ENCODE data around the gene IPPK. TPM values are rescaled to one million over a fixed set of nuclear protein-coding genes. Genes with fewer than 3 reads are reported as not detected.
A peak's percentile ranks its signal among the peaks of the same experiment; 100 is the strongest.

The IPPK gene
- total and polyA plus RNA-seq, 11 donors = 4.2 to 11.0 (median 8.6) TPM

GRCh38 chr9:92714787-92715487 lies 45.0 kb upstream of the IPPK start:
- Histone ChIP-seq H3K36me3 (peaks cover 0 to 94% (median 87%) of the 10 kb centered on the region in 9 donors), H3K27ac (peak overlapping the region in 10 of 12 donors; percentile 15 to 78 (median 56)), H3K4me3 (no peak overlapping the region), H3K4me1 (peaks cover 11 to 27% (median 20%) of the 10 kb centered on the region in 12 donors), H3K27me3 (no peaks in the 10 kb centered on the region), H3K9me3 (no peaks in the 10 kb centered on the region)
- DNase-seq (peak in 3 of 5 donors; percentile 67 to 78 (median 77)), ATAC-seq (peak; percentile 8 to 62 (median 44))
- intact Hi-C loops (cut with DNase I) = loop anchor here in 6 of 10 donors (1.0 to 10.0 kb wide), 5 partner anchors 16 to 57 kb away; partner anchors contain the start of gene IPPK (in 2 of the 6)
- TF ChIP-seq POLR2A (IDR thresholded peaks at IDR 0.05) = no peak
- no peak for TF ChIP-seq CTCF (IDR thresholded peaks at IDR 0.05)
- WGBS, 4 donors = 66 to 77% (median 71%) methylated on average over 29 to 34 of the region's 34 CpGs

GRCh38 chr9:92714016-92714415 lies 44.1 kb upstream of the IPPK start:
- H3K9me3 ChIP-seq = no peaks in the 10 kb centered on the region
- no peak overlapping the region for H3K4me3 ChIP-seq
- intact Hi-C loops (cut with DNase I) = loop anchor here in 2 of 10 donors (5.0 to 10.0 kb wide), 2 partner anchors 42 to 49 kb away; partner anchors contain the start of gene IPPK (in 1 of the 2)
- H3K36me3 ChIP-seq = peaks cover 0 to 94% (median 87%) of the 10 kb centered on the region in 9 donors
- 94 to 100% (median 97%) methylated on average over 3 of the region's 3 CpGs for WGBS, 4 donors
- ATAC-seq (no peak), DNase-seq (no peak)
- H3K4me1 ChIP-seq = peaks cover 11 to 27% (median 20%) of the 10 kb centered on the region in 12 donors
- no peaks in the 10 kb centered on the region for H3K27me3 ChIP-seq
- H3K27ac ChIP-seq = no peak overlapping the region
- TF ChIP-seq POLR2A (IDR thresholded peaks at IDR 0.05) = no peak
- TF ChIP-seq CTCF (IDR thresholded peaks at IDR 0.05) = no peak

- TF ChIP-seq POLR2A (IDR thresholded peaks at IDR 0.05) (no peak), CTCF (IDR thresholded peaks at IDR 0.05) (no peak)
- no peak overlapping the region for H3K27ac ChIP-seq
- H3K36me3 ChIP-seq = peaks cover 0 to 91% (median 84%) of the 10 kb centered on the region in 9 donors
- intact Hi-C loops (cut with DNase I) = loop anchor here in 2 of 10 donors (5.0 to 10.0 kb wide), 2 partner anchors 41 to 49 kb away; partner anchors contain the start of gene IPPK (in 1 of the 2)
- ATAC-seq (no peak), DNase-seq (no peak)
- H3K4me1 ChIP-seq = peaks cover 11 to 27% (median 20%) of the 10 kb centered on the region in 12 donors
- H3K27me3 ChIP-seq = no peaks in the 10 kb centered on the region
- no peaks in the 10 kb centered on the region for H3K9me3 ChIP-seq
- H3K4me3 ChIP-seq = no peak overlapping the region
- WGBS, 4 donors = 89 to 91% (median 90%) methylated on average over 15 of the region's 15 CpGs
Measured at GRCh38 chr9:92713528-92713927, 43.6 kb upstream of the IPPK start.

GRCh38 chr9:92712767-92713166 lies 42.8 kb upstream of the IPPK start:
- 86 to 96% (median 95%) methylated on average over 15 of the region's 15 CpGs for WGBS, 4 donors
- peaks cover 0 to 86% (median 76%) of the 10 kb centered on the region in 9 donors for H3K36me3 ChIP-seq

More at GRCh38 chr9:92712767-92713166, 42.8 kb upstream of the IPPK start:
- Histone ChIP-seq H3K4me3 (no peak overlapping the region), H3K27me3 (no peaks in the 10 kb centered on the region), H3K4me1 (peaks cover 11 to 27% (median 20%) of the 10 kb centered on the region in 12 donors), H3K9me3 (no peaks in the 10 kb centered on the region), H3K27ac (no peak overlapping the region)
- intact Hi-C loops (cut with DNase I) = loop anchor here in 2 of 10 donors (5.0 to 10.0 kb wide), 2 partner anchors 40 to 48 kb away; partner anchors contain the start of gene IPPK (in 1 of the 2)
- DNase-seq (no peak), ATAC-seq (no peak)
- TF ChIP-seq POLR2A (IDR thresholded peaks at IDR 0.05) = no peak
- no peak for TF ChIP-seq CTCF (IDR thresholded peaks at IDR 0.05)

Measured in heart left ventricle (tissue), 16 donors.